ENCODE data around the gene ATXN7. TPM values are rescaled to one million over a fixed set of nuclear protein-coding genes. Genes with fewer than 3 reads are reported as not detected.

The ATXN7 gene
- total and polyA plus RNA-seq, 2 donors from 2014 or later = 1.4 to 36.4 TPM

DNA sequence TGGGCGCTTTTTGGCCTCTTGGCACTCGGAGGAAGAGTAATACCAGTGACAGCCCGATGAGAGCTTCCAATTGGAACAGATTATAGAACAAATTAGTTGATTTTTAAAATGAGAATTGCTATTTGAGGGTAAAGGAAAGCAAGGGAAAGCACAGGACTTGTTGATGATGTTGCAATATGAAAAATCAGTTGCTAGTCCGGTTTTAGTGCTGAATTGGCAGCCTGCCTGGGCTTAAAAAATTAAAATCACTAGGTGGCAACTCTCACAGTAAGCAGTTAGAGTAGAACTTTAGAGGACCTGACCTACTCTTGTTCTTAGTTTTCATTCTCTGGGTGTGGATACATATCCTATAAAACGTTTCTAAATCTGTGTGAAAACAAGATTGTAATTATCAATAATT, 50.6 kb downstream of the ATXN7 start:
- Histone ChIP-seq H3K9me3 (ENCODE audit: control insufficient read depth in 2 of 3, insufficient read depth in 1 of 3, low read length in 3 of 3) (no peaks in the 10 kb centered on the region), H3K9ac (ENCODE audit: low read length in 3 of 3) (no peak overlapping the region), H3K4me1 (ENCODE audit: control insufficient read depth in 2 of 3, insufficient read depth in 2 of 3, low read depth in 1 of 3, low read length in 3 of 3) (peaks cover 0 to 7% (median 0%) of the 10 kb centered on the region in 3 donors), H3K36me3 (ENCODE audit: control insufficient read depth in 2 of 3, insufficient read depth in 3 of 3, low read length in 3 of 3) (peaks cover 3 to 20% (median 5%) of the 10 kb centered on the region in 3 donors), H3K4me3 (ENCODE audit: low read length in 3 of 3) (no peak overlapping the region), H3K27me3 (ENCODE audit: control insufficient read depth, insufficient read depth, low read length) (no peaks in the 10 kb centered on the region), H3K27ac (ENCODE audit: low read depth in 2 of 2, low read length in 2 of 2) (peak overlapping the region in 1 of 2 donors; percentile 38)
- intact Hi-C loops (cut with DNase I) = no loop called here
- DNase-seq (peak in 1 of 5 donors; percentile 32), FAIRE-seq (peak; percentile 74)
- TF ChIP-seq, protein P1, sequence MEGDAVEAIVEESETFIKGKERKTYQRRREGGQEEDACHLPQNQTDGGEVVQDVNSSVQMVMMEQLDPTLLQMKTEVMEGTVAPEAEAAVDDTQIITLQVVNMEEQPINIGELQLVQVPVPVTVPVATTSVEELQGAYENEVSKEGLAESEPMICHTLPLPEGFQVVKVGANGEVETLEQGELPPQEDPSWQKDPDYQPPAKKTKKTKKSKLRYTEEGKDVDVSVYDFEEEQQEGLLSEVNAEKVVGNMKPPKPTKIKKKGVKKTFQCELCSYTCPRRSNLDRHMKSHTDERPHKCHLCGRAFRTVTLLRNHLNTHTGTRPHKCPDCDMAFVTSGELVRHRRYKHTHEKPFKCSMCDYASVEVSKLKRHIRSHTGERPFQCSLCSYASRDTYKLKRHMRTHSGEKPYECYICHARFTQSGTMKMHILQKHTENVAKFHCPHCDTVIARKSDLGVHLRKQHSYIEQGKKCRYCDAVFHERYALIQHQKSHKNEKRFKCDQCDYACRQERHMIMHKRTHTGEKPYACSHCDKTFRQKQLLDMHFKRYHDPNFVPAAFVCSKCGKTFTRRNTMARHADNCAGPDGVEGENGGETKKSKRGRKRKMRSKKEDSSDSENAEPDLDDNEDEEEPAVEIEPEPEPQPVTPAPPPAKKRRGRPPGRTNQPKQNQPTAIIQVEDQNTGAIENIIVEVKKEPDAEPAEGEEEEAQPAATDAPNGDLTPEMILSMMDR (IDR thresholded peaks at IDR 0.05; ENCODE audit: borderline replicate concordance, extremely low read depth, insufficient read depth) = no peak

DNA sequence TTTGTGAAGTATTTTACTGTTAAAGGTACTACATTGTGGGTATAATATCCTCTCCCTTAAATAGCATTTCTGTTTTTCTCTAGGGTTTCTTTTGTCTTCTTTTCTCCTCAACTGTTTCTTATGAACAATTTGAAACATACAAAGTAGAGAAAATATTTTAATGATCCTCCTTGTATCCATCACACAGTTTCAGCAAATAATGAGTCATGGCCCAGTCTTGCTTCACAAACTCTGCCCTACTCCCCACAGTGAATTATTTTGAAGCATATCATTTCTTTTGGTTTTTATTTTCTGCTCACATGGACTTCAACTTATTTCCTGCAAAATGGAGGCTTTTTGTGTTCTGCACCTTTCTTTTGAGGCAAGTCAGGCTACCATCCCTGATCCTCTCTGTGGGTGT, 54.7 kb downstream of the ATXN7 start:
- H3K27me3 ChIP-seq (ENCODE audit: control insufficient read depth, insufficient read depth, low read length) = no peaks in the 10 kb centered on the region
- peaks cover 0 to under 1% (median 0%) of the 10 kb centered on the region in 3 donors for H3K4me1 ChIP-seq (ENCODE audit: control insufficient read depth in 2 of 3, insufficient read depth in 2 of 3, low read depth in 1 of 3, low read length in 3 of 3)
- H3K27ac ChIP-seq (ENCODE audit: low read depth in 2 of 2, low read length in 2 of 2) = no peak overlapping the region
- H3K9ac ChIP-seq (ENCODE audit: low read length in 3 of 3) = no peak overlapping the region
- TF ChIP-seq, protein P1 (IDR thresholded peaks at IDR 0.05; ENCODE audit: borderline replicate concordance, extremely low read depth, insufficient read depth) = no peak
- no peaks in the 10 kb centered on the region for H3K9me3 ChIP-seq (ENCODE audit: control insufficient read depth in 2 of 3, insufficient read depth in 1 of 3, low read length in 3 of 3)
- peaks cover 7 to 23% (median 10%) of the 10 kb centered on the region in 3 donors for H3K36me3 ChIP-seq (ENCODE audit: control insufficient read depth in 2 of 3, insufficient read depth in 3 of 3, low read length in 3 of 3)
- no peak for FAIRE-seq
- H3K4me3 ChIP-seq (ENCODE audit: low read length in 3 of 3) = no peak overlapping the region
- intact Hi-C loops (cut with DNase I) = no loop called here
- no peak for DNase-seq

DNA sequence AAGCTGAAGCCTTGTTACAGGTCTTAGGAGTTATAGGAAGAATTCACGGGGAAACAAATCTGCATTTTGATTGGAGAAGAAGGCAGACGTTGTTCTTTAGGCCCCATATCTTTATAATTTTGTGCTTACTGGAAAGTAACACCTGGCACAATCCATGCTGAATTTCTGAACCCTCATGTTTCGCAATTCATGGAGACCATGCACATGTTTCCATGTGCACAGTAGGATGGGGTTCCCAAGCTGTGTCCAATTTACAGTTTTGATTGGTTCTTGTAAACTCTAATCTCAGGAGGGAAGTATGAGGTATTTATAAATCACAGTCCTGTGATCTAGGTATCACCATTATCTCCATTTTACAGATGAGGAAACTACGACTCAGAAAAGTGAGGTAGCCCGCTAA, 56.3 kb downstream of the ATXN7 start:
- FAIRE-seq (no peak), DNase-seq (no peak)
- Histone ChIP-seq H3K9ac (ENCODE audit: low read length in 3 of 3) (no peak overlapping the region), H3K9me3 (ENCODE audit: control insufficient read depth in 2 of 3, insufficient read depth in 1 of 3, low read length in 3 of 3) (no peaks in the 10 kb centered on the region), H3K27ac (ENCODE audit: low read depth in 2 of 2, low read length in 2 of 2) (no peak overlapping the region), H3K4me3 (ENCODE audit: low read length in 3 of 3) (no peak overlapping the region), H3K4me1 (ENCODE audit: control insufficient read depth in 2 of 3, insufficient read depth in 2 of 3, low read depth in 1 of 3, low read length in 3 of 3) (no peaks in the 10 kb centered on the region), H3K36me3 (ENCODE audit: control insufficient read depth in 2 of 3, insufficient read depth in 3 of 3, low read length in 3 of 3) (peaks cover 10 to 25% (median 10%) of the 10 kb centered on the region in 3 donors), H3K27me3 (ENCODE audit: control insufficient read depth, insufficient read depth, low read length) (no peaks in the 10 kb centered on the region)
- TF ChIP-seq, protein P1 (IDR thresholded peaks at IDR 0.05; ENCODE audit: borderline replicate concordance, extremely low read depth, insufficient read depth) = no peak
- intact Hi-C loops (cut with DNase I) = no loop called here

All from kidney (tissue), 14 donors.